ENCODE measurements around the gene ASIP. TPM values are rescaled to one million over a fixed set of nuclear protein-coding genes. Genes with fewer than 3 reads are reported as not detected.
A peak's percentile ranks its signal among the peaks of the same experiment; 100 is the strongest.
"Not testable (repeated sequence)": the region's sequence is repeated elsewhere in the genome, so short reads cannot be mapped to it uniquely, and the experiment has no call there.

The ASIP gene
- total RNA-seq, 1 donor from 2014 or later = 0.70 TPM

DNA sequence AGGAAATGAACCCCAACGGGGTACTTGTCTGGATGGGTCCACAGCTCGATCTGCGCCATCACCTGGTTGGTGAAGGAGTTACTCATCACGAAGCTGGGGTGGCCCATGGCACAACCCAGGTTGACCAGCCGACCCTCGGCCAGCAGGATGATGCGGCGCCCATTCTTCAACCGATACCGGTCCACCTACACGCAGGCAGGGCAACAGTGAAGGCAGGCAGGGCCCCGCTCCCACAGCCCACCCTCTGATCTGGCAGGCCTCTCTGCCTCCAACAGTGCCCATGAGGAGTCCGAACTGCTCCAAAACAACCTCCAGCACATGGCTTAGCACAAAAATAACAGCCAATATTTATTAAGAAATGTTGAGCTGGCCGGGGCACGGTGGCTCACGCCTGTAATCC lies 44.2 kb downstream of the ASIP start:
- no peak for DNase-seq (ENCODE audit: low spot score)

GRCh38 chr20:34287500-34287899 lies 46.3 kb downstream of the ASIP start:
- not testable (repeated sequence) for DNase-seq (ENCODE audit: low spot score)

GRCh38 chr20:34290471-34290870 lies 49.2 kb downstream of the ASIP start:
- DNase-seq (ENCODE audit: low spot score) = no peak

GRCh38 chr20:34292496-34292895 lies 51.3 kb downstream of the ASIP start:
- no peak for DNase-seq (ENCODE audit: low spot score)

GRCh38 chr20:34293119-34293518 lies 51.9 kb downstream of the ASIP start:
- DNase-seq (ENCODE audit: low spot score) = no peak

- DNase-seq (ENCODE audit: low spot score) = no peak
Observed at GRCh38 chr20:34293589-34293988, 52.4 kb downstream of the ASIP start.

DNA sequence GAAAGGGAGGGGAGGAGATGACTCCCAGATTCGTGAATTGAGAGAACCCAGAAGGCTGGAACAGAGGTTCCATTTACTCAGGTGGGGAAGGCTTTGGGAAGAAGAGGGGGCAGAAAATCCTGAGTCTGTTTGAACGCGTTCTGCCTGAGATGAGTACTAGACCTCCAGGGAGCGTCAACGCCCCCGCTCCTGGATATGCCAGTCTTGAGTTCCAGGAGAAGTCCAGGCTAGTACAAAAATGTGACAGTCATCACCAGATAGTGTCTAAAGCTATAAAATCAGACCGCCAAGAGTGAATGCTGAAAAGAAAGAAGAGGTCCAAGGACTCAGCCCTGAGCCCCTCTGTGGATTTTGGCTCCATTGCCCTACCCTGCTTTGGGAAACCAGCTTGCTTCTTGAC lies 53.3 kb downstream of the ASIP start:
- no peak for DNase-seq (ENCODE audit: low spot score)

DNA sequence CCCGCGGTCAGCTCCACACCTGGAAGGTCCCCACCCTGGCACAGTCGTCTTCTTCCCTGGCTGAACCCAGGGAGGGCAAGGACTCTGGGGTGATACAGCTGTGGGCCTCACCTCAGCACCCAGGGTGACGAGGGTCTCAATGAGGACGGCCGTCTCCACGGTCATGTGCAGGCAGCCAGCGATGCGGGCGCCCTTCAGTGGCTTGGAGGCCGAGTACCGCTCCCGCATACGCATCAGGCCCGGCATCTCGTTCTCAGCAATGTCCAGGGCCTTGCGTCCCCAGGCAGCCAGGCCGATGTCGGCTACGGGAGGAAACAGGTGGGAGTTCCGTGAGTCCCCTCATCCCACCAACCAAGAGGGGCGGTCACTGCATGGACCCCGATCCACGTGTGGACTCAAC lies 54.1 kb downstream of the ASIP start:
- no peak for DNase-seq (ENCODE audit: low spot score)

DNA sequence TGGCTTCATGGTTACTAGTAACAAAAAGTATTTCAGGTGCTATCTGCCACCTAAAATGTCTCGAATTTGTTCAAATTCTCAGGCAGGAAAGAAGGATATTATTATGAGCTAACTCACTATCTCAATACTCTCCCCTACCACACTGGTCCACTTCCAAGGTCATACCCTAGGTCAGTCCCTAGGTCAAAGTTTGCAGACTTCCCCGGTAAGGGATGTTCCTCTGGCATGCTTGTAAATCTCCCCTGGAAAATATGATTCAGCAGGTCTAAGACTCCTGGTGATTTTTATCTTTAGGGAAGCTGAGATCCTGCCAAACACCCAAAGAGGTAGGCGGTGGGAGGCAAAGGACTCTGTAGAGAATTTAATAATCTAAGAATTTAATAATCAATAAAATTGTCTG lies 55.2 kb downstream of the ASIP start:
- no peak for DNase-seq (ENCODE audit: low spot score)

DNA sequence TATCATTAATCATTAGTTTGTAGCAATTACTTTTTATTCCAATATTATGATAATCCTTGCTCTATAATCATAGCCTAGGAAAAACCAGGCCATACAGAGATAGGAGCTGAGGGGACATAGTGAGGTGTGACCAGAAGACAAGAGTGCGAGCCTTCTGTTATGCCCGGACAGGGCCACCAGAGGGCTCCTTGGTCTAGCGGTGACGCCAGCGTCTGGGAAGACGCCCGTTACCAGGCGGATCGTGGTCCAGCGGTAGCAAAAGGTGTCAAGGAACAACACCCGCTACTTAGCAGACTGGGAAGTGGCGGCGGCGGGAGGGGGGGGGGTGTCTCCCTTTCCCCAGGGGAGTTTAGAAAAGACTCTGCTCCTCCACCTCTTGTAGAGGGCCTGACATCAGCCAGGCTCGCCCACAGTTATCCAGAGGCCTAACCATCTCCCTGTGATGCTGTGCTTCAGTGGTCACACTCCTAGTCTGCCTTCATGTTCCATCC lies 57.1 kb downstream of the ASIP start:
- not testable (repeated sequence) for DNase-seq (ENCODE audit: low spot score)

GRCh38 chr20:34299556-34300255 lies 58.5 kb downstream of the ASIP start:
- no peak for DNase-seq (ENCODE audit: low spot score)

DNA sequence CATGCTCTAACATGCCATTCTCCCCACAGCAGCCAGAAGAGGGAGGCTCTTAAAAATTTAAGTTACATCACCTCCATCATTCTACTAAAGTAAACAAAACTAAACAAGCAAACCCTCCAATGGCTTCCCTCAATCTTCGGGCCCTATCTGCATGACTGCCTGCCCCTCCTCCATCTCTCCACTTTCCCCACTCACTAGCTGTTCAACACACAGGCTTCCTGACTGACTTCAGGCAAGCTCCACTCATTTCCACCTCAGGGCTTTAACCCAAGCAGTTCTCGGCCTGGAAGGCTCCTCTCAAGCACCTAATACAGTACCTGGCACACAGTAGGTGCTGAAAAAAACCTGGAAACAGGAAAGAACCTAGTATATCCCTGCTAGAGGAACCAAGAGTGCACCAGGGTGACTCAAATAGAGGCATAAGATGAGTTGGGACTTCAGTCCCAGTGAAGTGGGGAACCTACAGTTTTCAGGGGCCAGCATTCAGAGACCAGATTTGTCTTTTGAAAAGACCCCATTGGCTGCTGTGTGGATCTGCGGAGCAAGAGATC lies 59.1 kb downstream of the ASIP start:
- no peak for DNase-seq (ENCODE audit: low spot score)

GRCh38 chr20:34300809-34301586 lies 59.8 kb downstream of the ASIP start:
- DNase-seq (ENCODE audit: low spot score) = no peak

DNA sequence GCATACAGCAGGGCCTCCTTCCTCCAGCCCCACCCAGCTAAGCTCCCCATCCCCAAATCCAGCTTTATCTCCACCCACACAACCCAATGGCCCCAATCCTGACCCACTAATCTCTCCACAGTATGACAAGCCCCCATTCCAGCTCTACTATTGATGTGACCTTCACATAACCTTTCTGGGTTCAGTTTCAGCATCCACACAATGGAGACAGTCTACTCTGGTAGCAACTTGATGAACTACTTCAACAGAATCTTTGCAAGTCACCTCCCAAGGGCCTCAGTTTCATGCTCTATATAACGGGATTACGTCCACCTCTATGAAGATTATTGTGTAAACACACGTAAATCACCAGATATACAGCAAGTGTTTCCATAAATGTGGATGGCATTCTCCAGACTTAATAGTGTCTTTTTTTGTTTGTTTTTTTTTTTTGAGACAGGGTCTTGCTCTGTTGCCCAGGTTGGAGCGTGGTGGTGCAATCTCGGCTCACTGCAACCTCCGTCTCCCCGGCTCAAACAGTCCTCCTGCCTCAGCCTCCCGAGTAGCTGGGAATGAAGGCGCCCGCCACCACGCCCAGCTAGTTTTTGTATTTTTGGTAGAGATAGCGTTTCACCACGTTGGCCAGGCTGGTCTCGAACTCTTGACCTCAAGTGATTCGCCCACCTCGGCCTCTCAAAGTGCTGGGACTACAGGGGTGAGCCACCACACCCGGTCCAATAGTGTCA lies 60.5 kb downstream of the ASIP start:
- DNase-seq (ENCODE audit: low spot score) = no peak

DNA sequence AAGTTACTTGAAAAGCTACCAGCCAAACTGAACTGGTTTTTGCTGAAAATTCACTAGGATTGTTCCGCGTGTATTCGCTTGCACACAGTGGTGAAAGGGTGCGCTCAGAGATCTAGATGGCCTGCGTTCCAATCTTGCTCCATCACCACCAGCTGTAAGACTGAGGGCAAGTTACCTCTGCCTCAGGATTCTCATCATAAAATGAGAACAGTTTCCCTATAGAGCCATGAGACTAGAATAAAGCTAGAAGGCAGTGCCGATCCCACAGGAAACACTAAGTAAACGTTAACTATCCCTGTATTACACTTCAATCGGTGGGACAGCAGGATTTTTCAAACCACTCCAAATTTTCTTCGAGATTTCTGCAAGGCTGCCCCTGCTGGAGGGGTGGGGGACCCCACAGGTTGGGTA lies 61.1 kb downstream of the ASIP start:
- no peak for DNase-seq (ENCODE audit: low spot score)

GRCh38 chr20:34302723-34303533 lies 61.7 kb downstream of the ASIP start, which contains the start of gene AHCY:
Gene AHCY, minus strand, starts transcription at chr20:34303355. Its CDS starts 85 bp downstream, at chr20:34303270.
- peak; percentile 96 for DNase-seq (ENCODE audit: low spot score)

- no peak for DNase-seq (ENCODE audit: low spot score)
Observed at GRCh38 chr20:34305333-34306230, 64.4 kb downstream of the ASIP start.

GRCh38 chr20:34309691-34310090 lies 68.5 kb downstream of the ASIP start:
- no peak for DNase-seq (ENCODE audit: low spot score)

DNA sequence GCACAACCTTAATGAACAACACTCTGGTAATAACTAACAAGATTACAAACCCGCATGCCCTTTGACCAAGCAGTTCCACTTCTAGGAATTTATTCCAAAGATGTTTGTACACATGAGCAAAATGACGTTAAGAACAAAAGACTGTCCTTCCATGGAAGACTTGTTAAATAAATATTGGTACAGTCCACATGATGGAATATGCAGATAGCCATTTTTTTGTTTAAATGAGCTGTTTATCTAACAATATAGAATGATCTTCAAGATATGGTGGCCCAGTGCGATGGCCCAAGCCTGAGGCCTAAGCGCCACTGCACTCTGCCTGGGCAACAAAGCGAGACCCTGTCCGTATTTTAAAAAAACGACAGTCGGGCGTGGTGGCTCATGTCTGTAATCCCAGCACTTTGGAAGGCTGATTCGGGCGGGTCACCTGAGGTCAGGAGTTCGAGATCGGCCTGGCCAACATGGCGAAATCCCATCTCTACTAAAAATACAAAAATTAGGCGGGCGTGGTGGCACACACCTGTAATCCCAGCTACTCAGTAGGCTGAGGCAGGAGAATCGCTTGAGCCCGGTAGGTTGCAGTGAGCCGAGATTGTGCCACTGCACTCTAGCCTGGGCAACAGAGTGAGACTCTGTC lies 69.4 kb downstream of the ASIP start:
- no peak for DNase-seq (ENCODE audit: low spot score)

Data from ureter (tissue), 1 donor.